Astrocyte (in vitro differentiated cells and primary cell): ENCODE measurements around the gene PGAM5.

Experiments used
- CTCF ChIP-seq: IDR thresholded peaks from 2 replicates; pipeline ENCODE4 v1.5.1; 2011; ENCODE audit warnings: low read depth, mild to moderate bottlenecking, inconsistent platforms, low read length, moderate library complexity; ENCODE audit not compliant: insufficient read depth
- EZH2 ChIP-seq: IDR thresholded peaks from 2 replicates; pipeline ENCODE4 v1.6.1; 2012; ENCODE audit warnings: mild to moderate bottlenecking, low read length, inconsistent platforms; ENCODE audit not compliant: insufficient read depth

- TF ChIP-seq EZH2 (no peak), CTCF (no peak)
Measured at GRCh38 chr12:132736378-132736777, 25.7 kb downstream of the PGAM5 start.
